Activated CD8-positive, alpha-beta memory T cell treated with anti-CD3 and anti-CD28 coated beads for 24 hours (primary cell): ENCODE results near the gene HRAS.

Experiments
- DNase-seq: peaks from one replicate; pipeline ENCODE4 v3.0.0-alpha.2; 2020

HRAS gene

GRCh38 chr11:567011-567628 lies 31.7 kb upstream of the HRAS start:
- no peak for DNase-seq

GRCh38 chr11:565921-566509 lies 30.6 kb upstream of the HRAS start:
- DNase-seq, result no peak

GRCh38 chr11:563812-564578 lies 28.6 kb upstream of the HRAS start:
- DNase-seq, result no peak

- no peak for DNase-seq
Observed at GRCh38 chr11:563066-563811, 27.9 kb upstream of the HRAS start.

DNA sequence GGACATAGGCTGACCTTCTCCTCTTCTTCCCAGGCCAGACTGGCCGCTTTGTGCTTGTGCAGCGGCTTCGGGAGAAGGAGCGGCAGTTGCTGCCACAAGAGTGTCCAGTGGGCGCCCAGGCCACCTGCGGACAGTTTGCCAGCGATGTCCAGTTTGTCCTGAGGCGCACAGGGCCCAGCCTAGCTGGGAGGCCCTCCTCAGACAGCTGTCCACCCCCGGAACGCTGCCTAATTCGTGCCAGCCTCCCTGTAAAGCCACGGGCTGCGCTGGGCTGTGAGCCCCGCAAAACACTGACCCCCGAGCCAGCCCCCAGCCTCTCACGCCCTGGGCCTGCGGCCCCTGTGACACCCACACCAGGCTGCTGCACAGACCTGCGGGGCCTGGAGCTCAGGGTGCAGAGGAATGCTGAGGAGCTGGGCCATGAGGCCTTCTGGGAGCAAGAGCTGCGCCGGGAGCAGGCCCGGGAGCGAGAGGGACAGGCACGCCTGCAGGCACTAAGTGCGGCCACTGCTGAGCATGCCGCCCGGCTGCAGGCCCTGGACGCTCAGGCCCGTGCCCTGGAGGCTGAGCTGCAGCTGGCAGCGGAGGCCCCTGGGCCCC lies 26.8 kb upstream of the HRAS start:
- no peak for DNase-seq

DNA sequence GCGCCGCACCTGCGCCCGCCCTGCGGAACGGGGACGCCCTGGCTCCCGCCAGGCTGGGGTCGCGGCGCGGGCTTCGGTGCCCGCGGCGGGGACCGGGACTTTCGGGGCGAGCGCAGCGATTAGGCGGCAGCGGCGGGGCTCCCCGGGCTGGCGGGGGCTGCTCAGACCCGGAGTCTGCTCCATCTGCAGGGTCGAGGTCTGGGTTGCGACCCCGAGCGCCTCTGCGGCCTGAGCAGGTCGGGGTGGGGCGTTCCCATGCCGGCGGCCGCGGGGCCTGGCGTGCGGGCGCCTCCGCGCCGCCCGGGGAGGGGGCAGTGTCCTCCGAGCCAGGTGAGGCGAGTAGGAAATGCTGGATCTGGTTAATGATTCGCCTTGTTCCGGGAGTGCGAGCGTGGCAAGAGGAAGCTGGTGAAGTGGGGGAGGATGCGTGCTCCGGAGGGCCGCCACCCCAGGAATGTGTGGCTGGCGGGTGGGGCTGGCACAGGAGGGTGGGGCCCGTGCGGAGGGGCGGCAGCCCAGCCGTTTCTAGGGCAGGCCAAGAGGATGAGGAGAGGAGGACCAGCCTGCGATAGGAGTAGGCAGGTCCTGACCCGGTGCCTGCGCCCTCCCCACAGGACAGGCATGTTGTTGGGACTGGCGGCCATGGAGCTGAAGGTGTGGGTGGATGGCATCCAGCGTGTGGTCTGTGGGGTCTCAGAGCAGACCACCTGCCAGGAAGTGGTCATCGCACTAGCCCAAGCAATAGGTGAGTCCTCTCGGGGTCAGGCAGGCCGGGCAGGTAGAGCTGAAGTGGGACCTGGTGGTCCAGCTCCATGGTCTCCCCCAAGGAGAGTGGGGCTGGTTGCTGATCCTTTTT lies 26.0 kb upstream of the HRAS start:
- DNase-seq, result no peak

DNA sequence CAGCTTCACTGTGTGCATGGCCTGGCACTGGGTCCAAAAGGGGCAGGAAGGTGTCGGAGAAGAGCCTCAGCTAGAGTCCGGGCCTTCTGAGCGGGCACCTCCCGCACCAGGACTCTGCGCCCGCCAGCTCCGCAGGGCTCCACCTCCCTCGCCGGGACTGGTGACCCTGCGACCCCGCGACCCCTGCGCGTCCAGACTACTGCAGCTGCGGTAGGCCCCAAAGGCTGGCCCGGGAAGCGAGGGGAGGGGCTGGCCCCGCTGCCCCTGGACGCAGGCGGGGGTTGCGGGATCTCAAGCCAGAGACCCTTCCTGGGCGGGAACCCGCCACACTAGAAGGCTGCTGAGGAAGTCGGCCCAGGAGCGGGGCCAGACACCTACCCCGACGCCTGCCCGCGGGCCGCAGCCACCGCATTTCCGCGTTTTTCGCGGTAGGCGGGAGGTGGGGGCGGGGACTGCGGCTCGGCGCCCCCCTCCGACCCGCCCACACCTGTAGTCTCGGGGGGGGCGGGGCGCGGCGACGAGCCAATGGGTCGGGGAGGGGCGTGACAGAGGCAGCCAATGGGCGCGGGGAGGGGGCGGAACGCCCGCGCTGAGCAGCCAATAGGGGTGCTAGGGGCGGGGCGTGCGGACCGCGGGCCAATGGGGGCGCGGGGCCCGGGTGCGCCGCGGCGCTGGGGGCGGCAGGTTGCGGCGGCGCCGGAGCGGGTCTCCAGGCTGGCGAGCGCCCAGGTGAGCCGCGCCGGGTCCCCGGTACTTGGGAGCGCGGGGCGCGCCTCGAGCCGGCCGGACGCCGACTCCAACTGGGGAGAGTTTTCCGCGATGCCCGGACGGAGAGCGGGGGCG lies 25.1 kb upstream of the HRAS start, which contains the start of the genes LMNTD2 and RASSF7:
Gene LMNTD2 (minus strand): TSS at position 434 of the 843 bp plus-strand sequence. CDS start 22 bp downstream, at position 412.
Gene RASSF7 (plus strand): TSS at position 666 of the 843 bp plus-strand sequence. CDS start 799 bp downstream, outside the sequence.
- peak; percentile 99 for DNase-seq

DNA sequence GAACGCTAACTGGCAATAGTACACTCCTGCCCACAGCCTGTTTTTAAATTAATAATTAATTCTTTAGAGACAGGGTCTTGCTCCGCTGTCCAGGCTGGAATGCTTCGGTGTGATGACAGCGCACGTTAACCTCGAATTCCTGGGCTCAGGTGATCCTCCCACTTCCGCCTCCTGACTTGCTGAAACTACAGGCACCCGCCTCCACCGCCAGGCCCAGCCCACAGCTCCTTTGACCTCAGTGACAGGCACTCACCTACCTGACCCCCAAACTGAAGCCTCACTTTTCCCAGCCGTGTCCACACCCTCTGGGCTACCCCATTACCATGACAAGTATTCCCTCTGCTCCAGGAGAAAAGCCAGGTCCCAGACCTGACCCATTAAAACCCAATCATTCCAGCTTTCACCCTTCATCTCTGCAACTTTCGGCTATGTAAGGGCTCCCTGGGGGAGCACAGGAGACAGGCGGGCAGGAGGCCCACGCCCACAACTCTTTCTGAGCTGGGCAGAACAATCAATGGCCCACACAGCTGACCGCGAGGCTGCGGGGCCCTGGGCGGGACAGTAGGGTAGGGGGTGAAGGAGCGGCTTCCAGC lies 24.4 kb upstream of the HRAS start:
- DNase-seq, result no peak

GRCh38 chr11:559020-559620 lies 23.7 kb upstream of the HRAS start:
- DNase-seq, result no peak

DNA sequence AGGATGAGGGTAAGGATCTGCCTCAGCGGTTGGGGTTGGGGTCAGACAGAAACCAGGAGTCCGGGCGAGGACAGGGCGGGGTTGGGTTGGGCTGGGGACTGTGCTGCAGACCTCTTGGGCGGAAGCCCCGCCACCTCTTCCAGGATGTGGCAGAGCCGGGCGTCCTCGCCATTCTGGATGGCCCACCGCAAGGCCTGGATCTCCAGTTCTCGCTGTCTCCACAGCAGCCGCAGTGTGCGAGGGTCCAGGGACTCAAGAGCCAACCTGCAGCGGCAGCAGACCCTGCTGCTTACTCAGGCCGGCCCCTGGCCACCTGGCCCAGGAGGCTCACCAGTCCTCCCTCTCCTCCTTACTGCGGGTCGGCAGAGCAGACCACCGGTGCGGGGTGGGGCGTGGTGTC lies 23.1 kb upstream of the HRAS start:
- DNase-seq, result no peak

GRCh38 chr11:557328-558132 lies 22.2 kb upstream of the HRAS start:
- DNase-seq, result no peak

- no peak for DNase-seq
Observed at GRCh38 chr11:556662-557256, 21.4 kb upstream of the HRAS start.

DNA sequence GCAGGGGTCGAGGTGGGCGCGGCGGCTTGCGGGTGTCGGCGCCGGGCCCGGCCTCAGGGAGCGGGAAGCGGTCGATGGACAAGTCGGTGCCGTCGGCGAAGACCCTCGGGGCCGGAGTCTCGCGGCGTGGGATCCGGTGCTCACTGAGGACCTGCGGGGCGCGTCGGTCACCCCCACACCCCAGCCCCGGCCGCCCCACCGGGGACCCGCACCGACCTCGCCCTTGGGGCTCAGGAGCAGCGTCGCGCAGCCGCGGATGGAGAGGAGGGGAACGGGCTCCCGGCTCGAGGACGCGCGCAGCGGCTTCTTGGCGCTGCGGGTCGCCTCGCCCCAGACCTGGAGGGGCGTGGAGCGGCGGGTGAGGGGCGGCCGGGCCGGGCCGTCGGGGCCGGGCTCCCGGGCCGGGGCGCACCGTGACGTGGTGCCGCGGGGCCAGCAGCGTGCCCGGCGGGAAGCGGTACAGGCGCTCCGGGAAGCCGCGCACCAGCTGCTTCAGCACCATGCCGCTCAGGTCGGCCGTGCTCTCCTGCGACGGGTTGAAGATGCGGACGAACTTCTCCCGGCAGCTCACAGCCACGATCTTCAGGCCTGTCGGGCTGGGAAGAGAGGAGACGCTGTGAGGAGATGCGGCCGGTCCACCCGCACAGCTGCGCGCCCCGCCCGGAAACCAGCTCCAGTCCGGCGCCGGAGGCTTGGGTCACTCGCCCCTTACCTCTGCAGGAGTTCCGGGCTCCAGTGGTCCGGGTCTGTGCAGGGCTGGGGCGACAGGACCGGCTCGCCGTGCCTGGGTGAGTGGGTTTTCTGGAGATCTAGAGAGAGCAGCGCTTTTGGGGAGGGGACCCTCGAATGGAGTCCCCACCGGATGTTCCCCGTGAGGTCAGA lies 20.6 kb upstream of the HRAS start:
- DNase-seq, result no peak

DNA sequence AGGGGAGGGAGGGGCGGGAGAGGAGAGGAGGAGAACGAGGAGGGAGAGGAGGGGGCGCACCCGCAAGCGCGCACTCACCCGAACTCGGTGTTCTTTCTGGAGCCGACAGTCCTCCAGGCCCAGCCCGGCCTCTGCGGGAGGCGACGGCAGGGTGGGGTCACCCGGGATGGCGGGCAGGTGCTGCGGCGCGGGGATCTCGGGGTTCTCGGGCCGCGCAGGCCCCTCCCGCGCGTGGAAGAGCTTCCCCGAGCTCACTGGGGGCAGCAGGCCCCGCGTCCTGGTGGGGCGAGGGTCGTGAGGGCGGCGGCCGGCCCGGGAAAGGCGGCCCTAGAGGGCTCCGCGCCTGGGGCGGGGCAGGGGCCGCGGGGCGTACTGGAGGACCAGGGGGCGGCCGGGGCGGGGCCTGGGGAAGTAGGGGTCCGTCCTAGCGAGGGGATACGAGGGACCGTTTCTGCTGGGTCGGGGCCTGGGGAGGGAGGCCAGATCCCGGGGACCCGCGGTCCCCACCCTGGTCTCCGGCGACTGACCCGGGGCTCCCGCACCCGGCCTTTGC lies 19.9 kb upstream of the HRAS start:
- DNase-seq, result no peak

DNA sequence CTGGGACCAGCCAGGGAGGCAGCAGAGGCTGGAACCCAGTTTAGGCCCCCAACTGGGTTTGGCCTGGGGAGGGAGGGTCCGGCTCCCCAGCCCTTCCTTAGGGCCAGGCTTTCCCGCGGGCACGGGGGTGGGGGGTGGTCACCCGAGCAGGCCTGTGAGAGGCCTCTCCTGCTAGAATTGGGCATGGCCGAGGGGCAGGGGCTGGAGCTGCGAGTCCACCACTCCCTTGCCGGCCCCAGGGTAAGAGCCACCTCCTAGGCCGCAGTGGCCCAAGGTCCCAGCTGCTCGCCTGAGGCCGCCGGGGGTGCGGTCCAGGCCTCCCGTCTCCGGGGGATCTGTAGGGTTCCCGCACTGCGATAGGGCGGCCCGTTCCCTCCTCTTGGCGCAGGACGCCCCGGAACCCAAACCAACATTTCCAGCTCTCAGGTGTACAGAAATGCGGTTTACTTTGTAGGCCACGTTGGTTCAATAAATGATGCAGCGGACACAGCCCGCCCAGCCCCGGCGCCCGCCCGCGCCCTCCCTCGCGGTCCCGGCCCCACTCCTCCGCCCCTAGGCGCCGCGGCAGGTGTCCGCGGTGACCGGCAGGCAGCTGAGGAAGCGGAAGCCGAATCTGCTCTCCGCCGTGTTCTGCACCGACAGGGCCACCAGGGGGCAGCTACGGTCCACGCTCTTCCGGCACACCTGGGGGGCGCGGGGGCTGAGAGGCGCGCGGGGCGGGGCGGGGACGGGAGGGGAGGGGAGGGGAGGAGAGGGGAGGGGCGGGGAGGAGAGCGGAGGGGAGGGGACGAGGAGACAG lies 19.3 kb upstream of the HRAS start:
- peak; percentile 87 for DNase-seq

DNA sequence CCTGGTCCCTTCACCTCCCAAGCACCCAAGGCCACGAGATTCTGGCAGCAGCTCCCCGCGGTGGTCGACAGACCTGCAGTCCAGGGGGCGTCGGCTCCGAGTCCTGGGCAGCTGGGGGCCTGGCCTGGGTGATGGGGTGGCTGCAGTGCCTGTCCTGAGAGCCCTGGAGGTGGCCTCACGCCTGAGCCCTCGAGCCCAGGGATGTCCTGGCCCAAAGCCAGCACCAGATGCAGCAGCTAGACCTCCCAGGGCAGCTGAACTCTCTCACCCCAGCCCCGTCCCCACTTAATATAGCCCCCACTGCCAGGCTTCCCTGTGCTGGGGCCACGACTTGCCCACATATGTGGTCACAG lies 18.6 kb upstream of the HRAS start:
- no peak for DNase-seq
